A549 treated with AZD9567 at 1 μM for 4 hours (cell line): ENCODE data around the gene GRIA1. TPM values are rescaled to one million over a fixed set of nuclear protein-coding genes. Genes with fewer than 3 reads are reported as not detected.

Source experiments
- total RNA-seq: library from RNA; stranded (reverse); fragments of 200-300 nt; extraction: Qiagen RNA extraction; gene quantifications from 5 replicates; pipeline ENCODE4 v1.2.3, GENCODE V29; 2022; ENCODE audit not compliant: insufficient read depth

The GRIA1 gene
- not detected in 5 replicates for total RNA-seq

DNA sequence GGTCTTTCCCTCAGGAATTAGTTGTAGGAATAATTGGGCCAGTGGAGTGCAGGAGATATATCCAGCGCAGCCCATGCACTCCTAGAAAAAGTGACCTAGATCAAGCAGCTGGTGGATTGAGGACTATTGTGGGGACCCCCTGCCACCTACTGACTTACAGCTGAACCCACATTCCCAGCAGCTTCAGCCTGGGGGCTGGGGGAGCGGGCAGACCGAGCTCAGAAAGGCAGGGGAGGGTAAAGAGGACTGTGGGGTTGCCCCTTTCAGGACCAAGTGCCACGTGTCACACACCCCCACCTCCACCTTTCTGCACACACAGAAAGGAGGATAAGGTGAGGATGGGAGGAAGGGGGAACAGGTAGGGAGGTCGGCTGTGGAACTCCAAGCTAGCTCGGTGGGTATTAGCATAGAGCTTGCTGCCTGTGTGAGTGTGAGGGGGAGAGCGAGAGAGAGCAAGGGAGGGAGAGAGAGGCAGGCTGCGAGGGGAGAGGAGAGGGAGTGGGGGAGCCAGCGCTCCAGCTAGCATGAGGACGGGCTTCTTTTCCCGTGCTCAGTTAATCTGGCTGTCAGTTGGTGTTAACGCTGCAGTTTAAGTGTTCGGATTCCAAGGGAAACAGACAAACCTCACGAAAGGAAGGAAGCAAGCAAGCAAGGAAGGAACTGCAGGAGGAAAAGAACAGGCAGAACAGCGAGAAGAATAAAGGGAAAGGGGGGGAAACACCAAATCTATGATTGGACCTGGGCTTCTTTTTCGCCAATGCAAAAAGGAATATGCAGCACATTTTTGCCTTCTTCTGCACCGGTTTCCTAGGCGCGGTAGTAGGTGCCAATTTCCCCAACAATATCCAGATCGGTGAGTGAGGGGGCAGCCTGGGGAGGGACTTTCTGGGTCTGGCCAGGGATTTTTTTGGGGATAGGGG lies at the start of gene GRIA1:
TSS of gene GRIA1 (plus strand) at position 553 of the 920 bp plus-strand sequence.

